Thyroid gland (tissue), 4 donors: ENCODE measurements around the gene DOCK9. TPM values are rescaled to one million over a fixed set of nuclear protein-coding genes. Genes with fewer than 3 reads are reported as not detected.

ENCODE experiments used
- DNase-seq, 2 donors: peaks; one replicate each; pipeline ENCODE4 v3.0.0-alpha.2; 2019
- H3K27ac ChIP-seq, 3 donors: fragments of 200-600 bp; sonication (generic); 1 replicate in 2 of 3; 2 replicates in 1 of 3; pipeline ENCODE4 v1.5.1; 2016 to 2019; ENCODE audit warnings: mild to moderate bottlenecking in 1 of 3, moderate library complexity in 1 of 3
- H3K27me3 ChIP-seq: fragments of 200-600 bp; sonication (generic); one replicate; pipeline ENCODE4 v1.5.1; 2019
- H3K36me3 ChIP-seq, 2 donors: fragments of 200-600 bp; sonication (generic); one replicate each; pipeline ENCODE4 v1.5.1; 2016 to 2019
- H3K4me1 ChIP-seq, 2 donors: fragments of 200-600 bp; sonication (generic); one replicate each; pipeline ENCODE4 v1.5.1; 2017 to 2019
- H3K4me3 ChIP-seq, 3 donors: fragments of 200-600 bp; sonication (generic); replicated peaks in 1 of 3; 1 replicate in 2 of 3; 2 replicates in 1 of 3; pipeline ENCODE4 v1.5.1; 2016; ENCODE audit warnings: mild to moderate bottlenecking in 1 of 3
- H3K9me3 ChIP-seq: fragments of 200-600 bp; sonication (generic); one replicate; pipeline ENCODE4 v1.5.1; 2017
- POLR2A ChIP-seq, 2 donors: fragments of 450-650 bp; IDR thresholded peaks; one replicate each; pipeline ENCODE4 v1.6.1; 2017; ENCODE audit warnings: antibody characterized with exemption in 2 of 2, mild to moderate bottlenecking in 2 of 2, moderate library complexity in 1 of 2
- WGBS, 2 donors: methylation state at CpG; one replicate each; pipeline ENCODE4 v1.1.5; 2017; 5-methylcytosine and 5-hydroxymethylcytosine counted together
- intact Hi-C: fragments of 100-400 bp; cut with DNase I; formaldehyde crosslinking; loops from one replicate; pipeline ENCODE4 v1.15.1; 2023
- total RNA-seq, 4 donors: library from RNA; depleted of rRNA; stranded (reverse); fragments of >200 nt; gene quantifications; one replicate each; pipeline ENCODE4 v1.2.3, GENCODE V29; 2016
- TF ChIP-seq, protein P1 (sequence below), 6 experiments: fragments of 200-600 bp in 3 of 6; fragments of 450-650 bp in 3 of 6; sonication (generic) in 3 of 6; IDR thresholded peaks; one replicate each; pipeline ENCODE4 v1.5.1; 2016 to 2019; ENCODE audit warnings: antibody characterized with exemption in 6 of 6, mild to moderate bottlenecking in 2 of 6, inconsistent platforms in 1 of 6, moderate library complexity in 1 of 6

The DOCK9 gene
- total RNA-seq, 4 donors from 2014 or later = 126 to 240 (median 160) TPM

DNA sequence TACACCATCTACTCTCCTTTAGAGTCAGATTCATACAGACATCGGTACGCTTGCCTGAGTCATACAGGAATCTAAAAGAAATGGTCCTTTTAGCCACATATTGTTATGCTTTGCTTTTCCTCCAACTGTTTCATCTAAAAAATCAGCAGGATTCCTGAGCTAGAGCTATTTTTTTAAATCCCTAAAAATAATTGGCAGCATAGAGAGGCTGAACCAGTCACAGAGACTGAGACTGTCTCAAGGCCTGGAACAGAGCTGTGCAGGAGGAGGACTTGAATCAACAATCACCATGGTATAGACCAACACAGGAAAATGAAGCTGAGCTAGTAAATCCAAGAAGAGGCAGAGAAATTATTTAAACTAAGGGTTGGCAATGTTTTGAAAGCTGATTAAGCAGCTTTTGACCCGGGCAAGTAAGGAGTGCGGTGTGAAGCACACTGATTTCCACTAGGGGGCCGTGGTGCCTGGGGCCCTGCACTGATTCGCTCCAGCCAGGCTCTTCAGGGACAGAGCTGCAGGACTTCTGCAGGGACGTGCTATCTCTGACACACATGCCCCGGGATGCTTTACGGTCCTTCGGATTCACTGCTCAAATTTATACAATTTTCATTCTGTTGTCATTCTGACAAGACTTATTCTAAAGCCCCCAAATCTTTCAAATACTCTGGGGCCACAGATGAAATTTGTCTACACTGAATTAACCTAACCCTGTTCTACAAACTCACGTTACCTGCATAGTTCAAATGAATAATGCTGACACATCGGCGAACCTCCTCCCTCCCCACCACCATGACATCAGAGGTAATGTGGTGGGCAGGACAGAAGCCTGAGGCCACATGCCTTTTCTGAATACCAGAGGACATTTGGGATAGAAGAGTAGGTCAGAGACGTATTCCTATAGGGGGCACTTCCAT is 137.8 kb downstream of the DOCK9 start:
- WGBS, 2 donors = 39 to 49% methylated on average over 13 to 14 of the region's 14 CpGs
- intact Hi-C loops = loop anchor here (2.0 to 5.0 kb wide), 2 partner anchors 195 to 398 kb away; no protein-coding TSS in a partner anchor
- DNase-seq = peak; percentile 63 to 69

DNA sequence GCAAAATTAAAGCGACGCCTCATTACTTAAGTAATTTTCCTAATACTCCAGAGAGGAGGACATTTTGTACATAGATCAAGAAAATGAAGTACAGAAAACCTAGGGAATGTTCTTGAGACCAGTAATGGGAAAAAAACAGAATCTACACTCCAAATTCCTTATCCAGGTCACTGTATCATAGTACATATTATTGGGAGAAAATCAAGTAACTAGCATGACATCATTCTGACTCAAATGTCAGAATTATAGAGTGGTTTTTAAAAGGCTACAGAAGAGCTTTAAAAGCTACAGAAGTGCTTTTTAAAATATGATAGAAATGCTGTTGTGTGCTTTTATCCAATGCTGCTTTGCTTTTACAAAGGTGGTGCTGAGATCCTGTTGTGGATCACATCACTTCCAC is 139.1 kb downstream of the DOCK9 start:
- intact Hi-C loops = loop anchor here (2.0 kb wide), 1 partner anchor 196 kb away; no protein-coding TSS in a partner anchor
- Histone ChIP-seq H3K9me3 (no peaks in the 10 kb centered on the region), H3K4me1 (peaks cover 0 to 5% of the 10 kb centered on the region in 2 donors), H3K4me3 (no peak overlapping the region), H3K27ac (no peak overlapping the region), H3K27me3 (no peaks in the 10 kb centered on the region), H3K36me3 (peaks cover 0 to 16% of the 10 kb centered on the region in 2 donors)
- DNase-seq = no peak
- WGBS, 2 donors = 97 to 98% methylated on average over 2 of the region's 2 CpGs
- TF ChIP-seq, protein P1, sequence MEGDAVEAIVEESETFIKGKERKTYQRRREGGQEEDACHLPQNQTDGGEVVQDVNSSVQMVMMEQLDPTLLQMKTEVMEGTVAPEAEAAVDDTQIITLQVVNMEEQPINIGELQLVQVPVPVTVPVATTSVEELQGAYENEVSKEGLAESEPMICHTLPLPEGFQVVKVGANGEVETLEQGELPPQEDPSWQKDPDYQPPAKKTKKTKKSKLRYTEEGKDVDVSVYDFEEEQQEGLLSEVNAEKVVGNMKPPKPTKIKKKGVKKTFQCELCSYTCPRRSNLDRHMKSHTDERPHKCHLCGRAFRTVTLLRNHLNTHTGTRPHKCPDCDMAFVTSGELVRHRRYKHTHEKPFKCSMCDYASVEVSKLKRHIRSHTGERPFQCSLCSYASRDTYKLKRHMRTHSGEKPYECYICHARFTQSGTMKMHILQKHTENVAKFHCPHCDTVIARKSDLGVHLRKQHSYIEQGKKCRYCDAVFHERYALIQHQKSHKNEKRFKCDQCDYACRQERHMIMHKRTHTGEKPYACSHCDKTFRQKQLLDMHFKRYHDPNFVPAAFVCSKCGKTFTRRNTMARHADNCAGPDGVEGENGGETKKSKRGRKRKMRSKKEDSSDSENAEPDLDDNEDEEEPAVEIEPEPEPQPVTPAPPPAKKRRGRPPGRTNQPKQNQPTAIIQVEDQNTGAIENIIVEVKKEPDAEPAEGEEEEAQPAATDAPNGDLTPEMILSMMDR (IDR thresholded peaks at IDR 0.05) = no peak
- TF ChIP-seq POLR2A (IDR thresholded peaks at IDR 0.05) = no peak

More for the DNA sequence above, 137.8 kb downstream of the DOCK9 start:
- H3K27ac ChIP-seq = peak overlapping the region in 1 of 3 donors; percentile 29
- H3K27me3 ChIP-seq = no peaks in the 10 kb centered on the region
- TF ChIP-seq, protein P1 (IDR thresholded peaks at IDR 0.05) = peak; percentile 44 to 84 (median 72)
- no peak for TF ChIP-seq POLR2A (IDR thresholded peaks at IDR 0.05)
- H3K9me3 ChIP-seq = no peaks in the 10 kb centered on the region
- peaks cover 5 to 8% of the 10 kb centered on the region in 2 donors for H3K36me3 ChIP-seq
- H3K4me3 ChIP-seq = no peak overlapping the region
- H3K4me1 ChIP-seq = peaks cover 0 to 5% of the 10 kb centered on the region in 2 donors

DNA sequence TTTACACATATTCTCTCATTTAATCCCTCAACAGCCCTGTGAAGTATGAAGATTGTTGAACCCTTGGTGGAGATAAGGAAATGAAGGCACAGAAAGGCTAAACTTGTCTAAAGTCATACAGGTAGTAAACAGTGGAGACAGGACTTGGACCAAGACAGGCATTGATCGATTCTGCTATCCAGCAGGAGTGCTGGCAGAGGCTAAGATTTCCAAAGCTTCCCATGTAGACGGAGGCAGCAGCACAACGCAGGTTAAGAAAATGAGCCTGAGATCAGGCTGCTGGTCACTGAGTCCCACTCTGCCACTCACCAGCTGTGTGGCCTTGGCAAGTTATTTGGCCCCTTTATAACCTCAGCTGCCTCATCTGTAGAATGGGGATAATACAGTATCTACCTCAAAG is 140.0 kb downstream of the DOCK9 start:
- Histone ChIP-seq H3K27ac (no peak overlapping the region), H3K27me3 (no peaks in the 10 kb centered on the region), H3K4me3 (no peak overlapping the region), H3K9me3 (no peaks in the 10 kb centered on the region), H3K36me3 (peaks cover 0 to 16% of the 10 kb centered on the region in 2 donors), H3K4me1 (peaks cover 0 to 5% of the 10 kb centered on the region in 2 donors)
- intact Hi-C loops = loop anchor here (2.0 kb wide), 1 partner anchor 197 kb away; no protein-coding TSS in a partner anchor
- TF ChIP-seq POLR2A (IDR thresholded peaks at IDR 0.05) = no peak
- TF ChIP-seq, protein P1 (IDR thresholded peaks at IDR 0.05) = no peak
- 98% methylated on average over 3 of the region's 3 CpGs for WGBS, 2 donors
- no peak for DNase-seq

DNA sequence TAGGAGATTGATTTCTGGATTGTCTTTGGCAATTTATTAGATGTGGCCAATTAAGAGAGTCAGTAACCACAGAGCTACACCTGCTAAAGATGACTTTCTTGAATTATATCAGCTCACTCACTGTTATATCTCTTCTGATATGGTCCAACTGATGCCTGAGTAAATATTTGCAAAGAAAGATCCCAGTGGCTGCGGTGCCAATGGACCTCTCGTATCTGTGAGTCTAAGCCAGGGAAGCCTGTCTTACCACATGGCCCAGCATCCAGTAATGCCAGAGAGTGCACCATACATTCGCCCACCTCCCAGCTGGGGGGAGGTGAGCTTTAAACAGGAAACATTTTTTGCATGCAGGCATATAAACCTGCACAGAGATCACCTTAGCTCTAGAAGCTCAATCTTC is 142.7 kb downstream of the DOCK9 start:
- H3K9me3 ChIP-seq = no peaks in the 10 kb centered on the region
- DNase-seq = no peak
- peaks cover 13 to 22% of the 10 kb centered on the region in 2 donors for H3K36me3 ChIP-seq
- WGBS, 2 donors = 98 to 100% methylated on average over 3 of the region's 3 CpGs
- no peaks in the 10 kb centered on the region for H3K27me3 ChIP-seq
- TF ChIP-seq, protein P1 (IDR thresholded peaks at IDR 0.05) = no peak
- no peak for TF ChIP-seq POLR2A (IDR thresholded peaks at IDR 0.05)
- intact Hi-C loops = no loop called here
- H3K4me3 ChIP-seq = no peak overlapping the region
- peaks cover 0 to 5% of the 10 kb centered on the region in 2 donors for H3K4me1 ChIP-seq
- no peak overlapping the region for H3K27ac ChIP-seq
